Peyer's patch (tissue), 4 donors: ENCODE data around the gene PIGQ.

Experiments
- CTCF ChIP-seq, 6 experiments: fragments of 450-650 bp in 4 of 6; fragments of 200-600 bp in 2 of 6; sonication (generic) in 1 of 6; IDR thresholded peaks; one replicate each; pipeline ENCODE4 v1.5.1; 2017 to 2019; ENCODE audit warnings: antibody characterized with exemption in 6 of 6, mild to moderate bottlenecking in 3 of 6, moderate library complexity in 1 of 6
- POLR2A ChIP-seq, 2 donors: fragments of 450-650 bp; IDR thresholded peaks; one replicate each; pipeline ENCODE4 v1.5.1; 2017; ENCODE audit warnings: antibody characterized with exemption in 2 of 2, mild to moderate bottlenecking in 2 of 2, moderate library complexity in 2 of 2

DNA sequence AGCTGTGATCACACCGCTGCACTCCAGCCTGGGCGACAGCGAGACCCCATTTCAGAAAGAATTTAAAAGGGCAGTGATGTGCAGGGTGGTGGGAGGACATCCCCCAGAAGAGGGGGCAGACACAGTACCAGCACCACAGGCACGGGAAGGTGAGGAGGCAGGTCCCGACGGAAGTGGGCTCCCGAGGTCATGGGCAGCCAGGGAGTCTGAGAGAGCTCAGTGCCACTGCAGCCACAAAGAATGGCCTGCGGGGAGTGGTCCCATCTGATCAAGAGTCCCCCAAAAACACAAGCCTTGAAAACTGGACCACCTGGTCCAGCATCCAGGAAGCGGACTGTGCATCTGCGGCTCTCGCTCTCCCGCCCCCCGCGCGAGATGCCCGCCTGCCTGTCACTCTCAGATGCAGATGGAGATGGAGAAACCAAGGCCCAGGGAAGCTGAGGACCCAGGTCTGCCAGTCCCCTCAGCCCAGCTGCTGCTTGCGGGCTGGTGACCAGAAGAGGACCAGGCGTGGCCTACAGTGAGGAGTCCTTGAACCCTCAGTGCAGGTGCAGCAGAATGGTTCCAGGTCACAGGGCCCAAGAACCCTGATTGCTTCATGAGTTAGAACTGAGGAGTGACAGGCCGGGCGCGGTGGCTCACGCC lies 46.5 kb upstream of the PIGQ start:
- TF ChIP-seq CTCF (IDR thresholded peaks at IDR 0.05) (no peak), POLR2A (IDR thresholded peaks at IDR 0.05) (no peak)
